GM12891 (cell line): ENCODE results near the gene GINS2.

ENCODE experiments used
- POLR2A ChIP-seq: IDR thresholded peaks from 2 replicates; pipeline ENCODE4 v1.6.1; 2011; ENCODE audit warnings: low read depth, low read length, control low read depth
- POLR2AphosphoS5 ChIP-seq: IDR thresholded peaks from 2 replicates; pipeline ENCODE4 v1.6.1; 2011; ENCODE audit warnings: low read depth, low read length, control low read depth
- POU2F2 ChIP-seq: IDR thresholded peaks from 2 replicates; pipeline ENCODE4 v1.6.1; 2011; ENCODE audit warnings: low read depth, mild to moderate bottlenecking, control low read depth, low read length, moderate library complexity
- SPI1 ChIP-seq: IDR thresholded peaks from 2 replicates; pipeline ENCODE4 v1.6.1; 2011; ENCODE audit warnings: low read depth, low read length, control low read depth
- TAF1 ChIP-seq: IDR thresholded peaks from 2 replicates; pipeline ENCODE4 v1.6.1; 2011; ENCODE audit warnings: low read depth, low read length, control low read depth

DNA sequence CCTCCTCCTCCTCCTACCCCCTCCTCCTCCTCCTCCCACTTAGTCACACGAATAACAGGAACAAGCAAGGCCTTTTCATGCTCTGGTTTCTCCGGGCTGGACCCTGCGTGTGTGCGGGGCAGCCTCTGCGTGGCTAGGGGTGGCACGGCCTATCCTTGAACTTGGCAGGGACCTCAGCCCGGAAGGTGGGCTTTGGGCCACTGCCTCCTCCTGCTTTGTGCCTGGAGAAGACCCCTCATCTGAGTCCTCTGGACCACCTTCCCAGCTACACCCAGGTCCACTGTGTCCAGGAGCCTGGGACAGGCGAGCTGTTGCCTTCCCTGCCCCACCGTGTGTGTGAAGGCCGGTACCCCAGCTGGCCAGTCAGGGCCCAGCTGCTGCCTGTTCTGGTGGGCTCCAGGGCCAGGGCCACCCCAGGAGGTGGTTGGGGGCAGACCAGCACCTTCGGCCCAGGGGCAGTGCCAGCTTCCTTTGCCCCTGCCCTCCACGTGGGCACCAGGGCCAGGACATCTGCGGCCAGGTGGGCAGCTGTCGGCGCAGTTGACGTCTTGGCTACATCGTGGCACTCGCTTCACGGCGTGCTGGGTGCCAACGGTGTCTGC is 35.4 kb downstream of the GINS2 start:
- TF ChIP-seq SPI1 (no peak), POLR2A (no peak), TAF1 (no peak), POU2F2 (no peak), POLR2AphosphoS5 (no peak)
